Measurements from ENCODE around the gene TMEM238L. TPM values are rescaled to one million over a fixed set of nuclear protein-coding genes. Genes with fewer than 3 reads are reported as not detected.

Gene TMEM238L
- total and polyA plus RNA-seq, 11 donors: not detected

DNA sequence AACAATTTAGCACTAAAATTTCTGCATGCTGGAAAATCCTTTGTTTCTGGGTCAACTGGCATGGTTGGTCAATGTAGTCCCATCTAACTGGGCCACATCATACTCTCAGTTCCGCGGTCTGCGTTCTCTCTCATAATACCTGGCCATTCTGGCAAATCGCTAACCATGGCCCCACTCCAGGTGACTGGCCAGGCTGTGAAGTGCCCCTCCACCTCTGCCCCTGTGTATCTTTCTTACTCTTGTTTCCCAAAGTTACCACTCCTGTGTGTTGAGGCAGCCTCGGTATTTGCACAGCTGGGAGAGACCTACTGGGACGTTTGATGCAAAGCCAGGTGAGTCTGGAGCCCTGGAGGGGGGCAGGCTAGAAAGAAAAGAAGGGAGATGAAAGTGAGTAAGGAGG, 2.0 kb upstream of the TMEM238L start:
- Histone ChIP-seq H3K9me3 (no peaks in the 10 kb centered on the region), H3K4me3 (no peak overlapping the region), H3K27me3 (no peaks in the 10 kb centered on the region), H3K4me1 (no peaks in the 10 kb centered on the region), H3K27ac (no peak overlapping the region), H3K36me3 (no peaks in the 10 kb centered on the region)
- ATAC-seq: no peak
- no peak for DNase-seq
- WGBS, 4 donors: 87 to 90% (median 88%) methylated on average over 6 of the region's 6 CpGs
- intact Hi-C loops (cut with DNase I): loop anchor here in 1 of 10 donors (10.0 kb wide), 1 partner anchor 59 kb away; no protein-coding TSS in a partner anchor
- TF ChIP-seq CTCF (IDR thresholded peaks at IDR 0.05): no peak
- no peak for TF ChIP-seq POLR2A (IDR thresholded peaks at IDR 0.05)

DNA sequence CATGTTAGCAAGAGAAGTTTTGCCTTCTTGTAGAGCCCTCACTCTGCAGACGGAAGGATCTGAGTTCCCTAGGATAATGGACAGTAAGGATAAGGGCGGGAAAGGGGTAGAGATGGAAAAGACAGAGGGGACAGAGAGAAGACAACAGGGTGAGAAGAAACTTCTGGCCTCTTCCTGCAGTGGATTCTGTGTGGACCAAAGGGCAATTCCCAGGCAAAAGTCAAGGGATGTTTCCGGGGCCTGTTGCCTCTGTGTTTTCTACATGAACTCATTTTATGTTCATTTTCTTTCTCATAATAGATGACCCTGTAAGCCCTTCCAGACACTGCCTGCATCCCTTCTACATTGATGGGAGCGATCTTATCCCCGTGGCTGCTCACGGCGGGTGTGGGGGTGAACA, 647 bp upstream of the TMEM238L start:
- 75 to 88% (median 84%) methylated on average over 7 of the region's 7 CpGs for WGBS, 4 donors
- no peak for DNase-seq
- Histone ChIP-seq H3K9me3 (no peaks in the 10 kb centered on the region), H3K4me1 (no peaks in the 10 kb centered on the region), H3K27me3 (no peaks in the 10 kb centered on the region), H3K27ac (no peak overlapping the region), H3K36me3 (no peaks in the 10 kb centered on the region), H3K4me3 (no peak overlapping the region)
- ATAC-seq: no peak
- intact Hi-C loops (cut with DNase I): loop anchor here in 1 of 10 donors (10.0 kb wide), 1 partner anchor 60 kb away; no protein-coding TSS in a partner anchor
- TF ChIP-seq POLR2A (IDR thresholded peaks at IDR 0.05) (no peak), CTCF (IDR thresholded peaks at IDR 0.05) (no peak)

- Histone ChIP-seq H3K36me3 (no peaks in the 10 kb centered on the region), H3K27ac (no peak overlapping the region), H3K9me3 (no peaks in the 10 kb centered on the region), H3K4me3 (no peak overlapping the region), H3K4me1 (peaks cover 0 to 6% (median under 1%) of the 10 kb centered on the region in 12 donors), H3K27me3 (no peaks in the 10 kb centered on the region)
- TF ChIP-seq POLR2A (IDR thresholded peaks at IDR 0.05) (no peak), CTCF (IDR thresholded peaks at IDR 0.05) (no peak)
- 89 to 95% (median 92%) methylated on average over 7 of the region's 7 CpGs for WGBS, 4 donors
- intact Hi-C loops (cut with DNase I): loop anchor here in 1 of 10 donors (10.0 kb wide), 1 partner anchor 61 kb away; no protein-coding TSS in a partner anchor
- no peak for ATAC-seq
- DNase-seq: no peak
Observed at GRCh38 chr17:10803350-10803749, 549 bp downstream of the TMEM238L start.

GRCh38 chr17:10802496-10803284, 1.2 kb downstream of the TMEM238L start:
- ATAC-seq (no peak), DNase-seq (no peak)
- no peak overlapping the region for H3K27ac ChIP-seq
- H3K4me3 ChIP-seq: no peak overlapping the region
- H3K36me3 ChIP-seq: no peaks in the 10 kb centered on the region
- H3K4me1 ChIP-seq: peaks cover 0 to 12% (median 4%) of the 10 kb centered on the region in 12 donors
- no peaks in the 10 kb centered on the region for H3K9me3 ChIP-seq
- TF ChIP-seq CTCF (IDR thresholded peaks at IDR 0.05) (no peak), POLR2A (IDR thresholded peaks at IDR 0.05) (no peak)
- intact Hi-C loops (cut with DNase I): loop anchor here in 1 of 10 donors (10.0 kb wide), 1 partner anchor 62 kb away; no protein-coding TSS in a partner anchor
- WGBS, 4 donors: 86 to 91% (median 87%) methylated on average over 14 of the region's 14 CpGs
- no peaks in the 10 kb centered on the region for H3K27me3 ChIP-seq
